ENCODE data around the gene DCDC2B.

DNA sequence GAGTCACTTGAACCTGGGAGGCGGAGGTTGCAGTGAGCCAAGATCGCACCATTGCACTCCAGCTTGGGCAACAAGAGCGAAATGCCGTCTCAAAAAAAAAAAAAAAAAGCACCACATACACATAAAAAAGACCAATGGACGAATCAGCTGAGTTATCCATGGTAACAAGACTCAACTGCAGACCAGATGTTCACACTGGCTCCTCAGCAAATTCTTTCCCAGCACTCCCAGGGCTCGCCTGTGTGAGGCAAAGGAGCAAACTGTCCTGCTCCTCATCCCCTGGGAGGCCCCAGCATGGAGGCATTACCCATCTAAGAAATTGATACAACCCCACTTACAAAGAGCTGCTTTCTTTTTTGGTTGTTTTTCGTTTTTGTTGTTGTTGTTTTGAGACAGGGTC, 10.1 kb downstream of the DCDC2B start:
- TF ChIP-seq, protein P1, sequence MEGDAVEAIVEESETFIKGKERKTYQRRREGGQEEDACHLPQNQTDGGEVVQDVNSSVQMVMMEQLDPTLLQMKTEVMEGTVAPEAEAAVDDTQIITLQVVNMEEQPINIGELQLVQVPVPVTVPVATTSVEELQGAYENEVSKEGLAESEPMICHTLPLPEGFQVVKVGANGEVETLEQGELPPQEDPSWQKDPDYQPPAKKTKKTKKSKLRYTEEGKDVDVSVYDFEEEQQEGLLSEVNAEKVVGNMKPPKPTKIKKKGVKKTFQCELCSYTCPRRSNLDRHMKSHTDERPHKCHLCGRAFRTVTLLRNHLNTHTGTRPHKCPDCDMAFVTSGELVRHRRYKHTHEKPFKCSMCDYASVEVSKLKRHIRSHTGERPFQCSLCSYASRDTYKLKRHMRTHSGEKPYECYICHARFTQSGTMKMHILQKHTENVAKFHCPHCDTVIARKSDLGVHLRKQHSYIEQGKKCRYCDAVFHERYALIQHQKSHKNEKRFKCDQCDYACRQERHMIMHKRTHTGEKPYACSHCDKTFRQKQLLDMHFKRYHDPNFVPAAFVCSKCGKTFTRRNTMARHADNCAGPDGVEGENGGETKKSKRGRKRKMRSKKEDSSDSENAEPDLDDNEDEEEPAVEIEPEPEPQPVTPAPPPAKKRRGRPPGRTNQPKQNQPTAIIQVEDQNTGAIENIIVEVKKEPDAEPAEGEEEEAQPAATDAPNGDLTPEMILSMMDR (conservative IDR thresholded peaks at IDR 0.05; ENCODE audit: low read length) = no peak
- TF ChIP-seq EZH2phosphoT487 (IDR thresholded peaks at IDR 0.05; ENCODE audit: borderline replicate concordance, low read depth, low read length) = no peak
